Gastrocnemius medialis (tissue), 4 donors: Measurements from ENCODE around the gene TNS3.

Experiments used
- POLR2A ChIP-seq, 2 donors: fragments of 450-650 bp; IDR thresholded peaks; one replicate each; pipeline ENCODE4 v1.6.1; 2017; ENCODE audit warnings: antibody characterized with exemption in 2 of 2, mild to moderate bottlenecking in 2 of 2, moderate library complexity in 2 of 2
- TF ChIP-seq, protein P1 (sequence below), 5 experiments: fragments of 450-650 bp in 3 of 5; fragments of 200-600 bp in 2 of 5; sonication (generic) in 2 of 5; IDR thresholded peaks in 4 of 5; conservative IDR thresholded peaks in 1 of 5; 1 replicate in 4 of 5; 2 replicates in 1 of 5; pipeline ENCODE4 v1.5.1; 2016 to 2019; ENCODE audit warnings: antibody characterized with exemption in 5 of 5, mild to moderate bottlenecking in 3 of 5, moderate library complexity in 3 of 5

DNA sequence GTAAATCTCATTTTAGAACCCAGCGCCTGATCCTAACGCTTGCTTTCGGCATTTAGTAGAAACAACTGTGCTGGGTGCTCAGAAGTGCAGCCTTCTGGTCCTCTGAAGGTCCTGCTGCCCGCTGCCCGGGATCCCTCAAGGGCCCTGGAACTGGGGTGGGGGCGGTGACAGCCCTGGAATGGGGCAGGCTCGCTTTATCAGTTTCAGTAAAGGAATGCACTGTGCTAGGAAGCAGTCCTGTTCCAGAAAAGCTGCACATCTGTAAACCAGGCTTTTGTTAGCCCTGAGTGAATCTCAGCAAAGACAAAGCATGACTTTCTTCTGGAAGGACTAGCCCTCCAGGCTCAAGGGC, 254.6 kb downstream of the TNS3 start:
- TF ChIP-seq, protein P1, sequence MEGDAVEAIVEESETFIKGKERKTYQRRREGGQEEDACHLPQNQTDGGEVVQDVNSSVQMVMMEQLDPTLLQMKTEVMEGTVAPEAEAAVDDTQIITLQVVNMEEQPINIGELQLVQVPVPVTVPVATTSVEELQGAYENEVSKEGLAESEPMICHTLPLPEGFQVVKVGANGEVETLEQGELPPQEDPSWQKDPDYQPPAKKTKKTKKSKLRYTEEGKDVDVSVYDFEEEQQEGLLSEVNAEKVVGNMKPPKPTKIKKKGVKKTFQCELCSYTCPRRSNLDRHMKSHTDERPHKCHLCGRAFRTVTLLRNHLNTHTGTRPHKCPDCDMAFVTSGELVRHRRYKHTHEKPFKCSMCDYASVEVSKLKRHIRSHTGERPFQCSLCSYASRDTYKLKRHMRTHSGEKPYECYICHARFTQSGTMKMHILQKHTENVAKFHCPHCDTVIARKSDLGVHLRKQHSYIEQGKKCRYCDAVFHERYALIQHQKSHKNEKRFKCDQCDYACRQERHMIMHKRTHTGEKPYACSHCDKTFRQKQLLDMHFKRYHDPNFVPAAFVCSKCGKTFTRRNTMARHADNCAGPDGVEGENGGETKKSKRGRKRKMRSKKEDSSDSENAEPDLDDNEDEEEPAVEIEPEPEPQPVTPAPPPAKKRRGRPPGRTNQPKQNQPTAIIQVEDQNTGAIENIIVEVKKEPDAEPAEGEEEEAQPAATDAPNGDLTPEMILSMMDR (IDR thresholded peaks at IDR 0.05 in 4 of 5, conservative IDR thresholded peaks at IDR 0.05 in 1 of 5) = no peak
- TF ChIP-seq POLR2A (IDR thresholded peaks at IDR 0.05) = no peak
